GM21717 (cell line): ENCODE results near the gene RBPJ.

Source experiments
- ATAC-seq: cut with Tn5 transposase; IDR thresholded peaks from one replicate; pipeline ENCODE4 v1.9.1; 2021; ENCODE audit warnings: mild to moderate bottlenecking, moderate library complexity; ENCODE audit not compliant: unreplicated experiment

The RBPJ gene

GRCh38 chr4:26412381-26413372, 91.9 kb downstream of the RBPJ start:
- no peak for ATAC-seq

GRCh38 chr4:26413582-26413981, 92.8 kb downstream of the RBPJ start:
- ATAC-seq, result no peak

- ATAC-seq, result no peak
Observed at GRCh38 chr4:26418107-26418506, 97.3 kb downstream of the RBPJ start.

- ATAC-seq, result no peak
Observed at GRCh38 chr4:26418850-26419249, 98.0 kb downstream of the RBPJ start.

GRCh38 chr4:26420438-26420837, 99.6 kb downstream of the RBPJ start:
- no peak for ATAC-seq

GRCh38 chr4:26420913-26421312, 100.1 kb downstream of the RBPJ start:
- no peak for ATAC-seq

- no peak for ATAC-seq
Observed at GRCh38 chr4:26424153-26424552, 103.3 kb downstream of the RBPJ start.

GRCh38 chr4:26424838-26425237, 104.0 kb downstream of the RBPJ start:
- ATAC-seq, result no peak

- ATAC-seq, result no peak
Observed at GRCh38 chr4:26425953-26426352, 105.1 kb downstream of the RBPJ start.

- no peak for ATAC-seq
Observed at GRCh38 chr4:26426892-26427291, 106.1 kb downstream of the RBPJ start.

- ATAC-seq, result no peak
Observed at GRCh38 chr4:26429910-26430309, 109.1 kb downstream of the RBPJ start.

GRCh38 chr4:26431461-26432180, 110.8 kb downstream of the RBPJ start:
- ATAC-seq, result no peak

GRCh38 chr4:26432419-26432818, 111.6 kb downstream of the RBPJ start:
- ATAC-seq, result no peak

- no peak for ATAC-seq
Observed at GRCh38 chr4:26433556-26433955, 112.7 kb downstream of the RBPJ start.

- ATAC-seq, result no peak
Observed at GRCh38 chr4:26434030-26434639, 113.3 kb downstream of the RBPJ start.

- ATAC-seq, result no peak
Observed at GRCh38 chr4:26441102-26441501, 120.3 kb downstream of the RBPJ start.

GRCh38 chr4:26441771-26442170, 121.0 kb downstream of the RBPJ start:
- ATAC-seq, result no peak

GRCh38 chr4:26447378-26447777, 126.6 kb downstream of the RBPJ start:
- ATAC-seq, result no peak

GRCh38 chr4:26450418-26450817, 129.6 kb downstream of the RBPJ start:
- no peak for ATAC-seq

- no peak for ATAC-seq
Observed at GRCh38 chr4:26451597-26451996, 130.8 kb downstream of the RBPJ start.
